ENCODE results near the gene DCTN2. TPM values are rescaled to one million over a fixed set of nuclear protein-coding genes. Genes with fewer than 3 reads are reported as not detected.

Gene DCTN2
- total RNA-seq, 1 donor from 2014 or later = 101 TPM

- no peak for DNase-seq (ENCODE audit: low spot score)
- Mint-ChIP-seq H3K4me1 (ENCODE audit: low read depth) (peaks cover 22% of the 10 kb centered on the region), H3K4me3 (ENCODE audit: low read depth) (no peak overlapping the region), H3K27ac (no peak overlapping the region), H3K27me3 (ENCODE audit: low read depth) (no peaks in the 10 kb centered on the region), H3K9me3 (no peaks in the 10 kb centered on the region), H3K36me3 (ENCODE audit: low read depth) (peaks cover 34% of the 10 kb centered on the region)
- intact Hi-C loops (cut with micrococcal nuclease) = no loop called here
Observed at GRCh38 chr12:57541001-57541400, 6.0 kb downstream of the DCTN2 start.

- H3K4me1 Mint-ChIP-seq (ENCODE audit: low read depth) = peaks cover 9% of the 10 kb centered on the region
- H3K27ac Mint-ChIP-seq = no peak overlapping the region
- peaks cover 40% of the 10 kb centered on the region for H3K36me3 Mint-ChIP-seq (ENCODE audit: low read depth)
Observed at GRCh38 chr12:57539134-57539768, 7.7 kb downstream of the DCTN2 start.

GRCh38 chr12:57536597-57536942, 10.4 kb downstream of the DCTN2 start:
- Mint-ChIP-seq H3K4me3 (ENCODE audit: low read depth) (no peak overlapping the region), H3K36me3 (ENCODE audit: low read depth) (peaks cover 66% of the 10 kb centered on the region), H3K4me1 (ENCODE audit: low read depth) (peaks cover 3% of the 10 kb centered on the region), H3K9me3 (no peaks in the 10 kb centered on the region), H3K27me3 (ENCODE audit: low read depth) (no peaks in the 10 kb centered on the region), H3K27ac (no peak overlapping the region)
- no peak for DNase-seq (ENCODE audit: low spot score)
- intact Hi-C loops (cut with micrococcal nuclease) = no loop called here

More at GRCh38 chr12:57539134-57539768, 7.7 kb downstream of the DCTN2 start:
- H3K27me3 Mint-ChIP-seq (ENCODE audit: low read depth) = no peaks in the 10 kb centered on the region
- H3K9me3 Mint-ChIP-seq = no peaks in the 10 kb centered on the region
- no peak overlapping the region for H3K4me3 Mint-ChIP-seq (ENCODE audit: low read depth)
- intact Hi-C loops (cut with micrococcal nuclease) = no loop called here
- DNase-seq (ENCODE audit: low spot score) = no peak

- Mint-ChIP-seq H3K4me1 (ENCODE audit: low read depth) (peaks cover 3% of the 10 kb centered on the region), H3K27ac (no peak overlapping the region), H3K36me3 (ENCODE audit: low read depth) (peaks cover 66% of the 10 kb centered on the region), H3K27me3 (ENCODE audit: low read depth) (no peaks in the 10 kb centered on the region), H3K9me3 (no peaks in the 10 kb centered on the region), H3K4me3 (ENCODE audit: low read depth) (no peak overlapping the region)
- intact Hi-C loops (cut with micrococcal nuclease) = no loop called here
- DNase-seq (ENCODE audit: low spot score) = no peak
Observed at GRCh38 chr12:57535764-57536596, 11.0 kb downstream of the DCTN2 start.

GRCh38 chr12:57534991-57535543, 11.9 kb downstream of the DCTN2 start:
- no peaks in the 10 kb centered on the region for H3K9me3 Mint-ChIP-seq
- peaks cover 70% of the 10 kb centered on the region for H3K36me3 Mint-ChIP-seq (ENCODE audit: low read depth)
- no peak for DNase-seq (ENCODE audit: low spot score)
- intact Hi-C loops (cut with micrococcal nuclease) = no loop called here
- peaks cover 3% of the 10 kb centered on the region for H3K4me1 Mint-ChIP-seq (ENCODE audit: low read depth)
- no peak overlapping the region for H3K27ac Mint-ChIP-seq
- H3K4me3 Mint-ChIP-seq (ENCODE audit: low read depth) = no peak overlapping the region
- H3K27me3 Mint-ChIP-seq (ENCODE audit: low read depth) = no peaks in the 10 kb centered on the region

- Mint-ChIP-seq H3K36me3 (ENCODE audit: low read depth) (peaks cover 77% of the 10 kb centered on the region), H3K27me3 (ENCODE audit: low read depth) (no peaks in the 10 kb centered on the region)
Observed at GRCh38 chr12:57534250-57534649, 12.7 kb downstream of the DCTN2 start.

GRCh38 chr12:57533108-57533507, 13.9 kb downstream of the DCTN2 start:
- Mint-ChIP-seq H3K27ac (no peak overlapping the region), H3K4me3 (ENCODE audit: low read depth) (no peak overlapping the region), H3K4me1 (ENCODE audit: low read depth) (peaks cover under 1% of the 10 kb centered on the region), H3K36me3 (ENCODE audit: low read depth) (peaks cover 76% of the 10 kb centered on the region), H3K9me3 (no peaks in the 10 kb centered on the region), H3K27me3 (ENCODE audit: low read depth) (no peaks in the 10 kb centered on the region)
- intact Hi-C loops (cut with micrococcal nuclease) = no loop called here
- no peak for DNase-seq (ENCODE audit: low spot score)

More at GRCh38 chr12:57534250-57534649, 12.7 kb downstream of the DCTN2 start:
- Mint-ChIP-seq H3K27ac (no peak overlapping the region), H3K4me1 (ENCODE audit: low read depth) (peaks cover 3% of the 10 kb centered on the region), H3K9me3 (no peaks in the 10 kb centered on the region), H3K4me3 (ENCODE audit: low read depth) (no peak overlapping the region)
- intact Hi-C loops (cut with micrococcal nuclease) = no loop called here
- no peak for DNase-seq (ENCODE audit: low spot score)

- peaks cover 77% of the 10 kb centered on the region for H3K36me3 Mint-ChIP-seq (ENCODE audit: low read depth)
- H3K4me1 Mint-ChIP-seq (ENCODE audit: low read depth) = peaks cover 2% of the 10 kb centered on the region
- DNase-seq (ENCODE audit: low spot score) = no peak
- H3K27ac Mint-ChIP-seq = no peak overlapping the region
- H3K9me3 Mint-ChIP-seq = no peaks in the 10 kb centered on the region
- intact Hi-C loops (cut with micrococcal nuclease) = no loop called here
- H3K4me3 Mint-ChIP-seq (ENCODE audit: low read depth) = no peak overlapping the region
- H3K27me3 Mint-ChIP-seq (ENCODE audit: low read depth) = no peaks in the 10 kb centered on the region
Observed at GRCh38 chr12:57531836-57532235, 15.2 kb downstream of the DCTN2 start.

GRCh38 chr12:57530396-57531142, 16.4 kb downstream of the DCTN2 start:
- H3K4me3 Mint-ChIP-seq (ENCODE audit: low read depth) = no peak overlapping the region
- no peaks in the 10 kb centered on the region for H3K27me3 Mint-ChIP-seq (ENCODE audit: low read depth)
- no peak overlapping the region for H3K27ac Mint-ChIP-seq
- peaks cover 82% of the 10 kb centered on the region for H3K36me3 Mint-ChIP-seq (ENCODE audit: low read depth)
- intact Hi-C loops (cut with micrococcal nuclease) = no loop called here
- peaks cover 3% of the 10 kb centered on the region for H3K4me1 Mint-ChIP-seq (ENCODE audit: low read depth)
- H3K9me3 Mint-ChIP-seq = no peaks in the 10 kb centered on the region
- no peak for DNase-seq (ENCODE audit: low spot score)

- Mint-ChIP-seq H3K4me1 (ENCODE audit: low read depth) (peaks cover 5% of the 10 kb centered on the region), H3K36me3 (ENCODE audit: low read depth) (peaks cover 74% of the 10 kb centered on the region), H3K27me3 (ENCODE audit: low read depth) (no peaks in the 10 kb centered on the region), H3K9me3 (no peaks in the 10 kb centered on the region), H3K27ac (no peak overlapping the region), H3K4me3 (ENCODE audit: low read depth) (no peak overlapping the region)
- intact Hi-C loops (cut with micrococcal nuclease) = no loop called here
- no peak for DNase-seq (ENCODE audit: low spot score)
Observed at GRCh38 chr12:57529831-57530230, 17.2 kb downstream of the DCTN2 start.

GRCh38 chr12:57528831-57529555, 18.0 kb downstream of the DCTN2 start:
- H3K9me3 Mint-ChIP-seq = no peaks in the 10 kb centered on the region
- DNase-seq (ENCODE audit: low spot score) = no peak
- H3K27me3 Mint-ChIP-seq (ENCODE audit: low read depth) = no peaks in the 10 kb centered on the region
- intact Hi-C loops (cut with micrococcal nuclease) = no loop called here
- H3K27ac Mint-ChIP-seq = no peak overlapping the region
- H3K4me3 Mint-ChIP-seq (ENCODE audit: low read depth) = no peak overlapping the region
- peaks cover 74% of the 10 kb centered on the region for H3K36me3 Mint-ChIP-seq (ENCODE audit: low read depth)
- H3K4me1 Mint-ChIP-seq (ENCODE audit: low read depth) = peaks cover 12% of the 10 kb centered on the region

GRCh38 chr12:57528176-57528575, 18.8 kb downstream of the DCTN2 start:
- no peak for DNase-seq (ENCODE audit: low spot score)
- no peaks in the 10 kb centered on the region for H3K9me3 Mint-ChIP-seq
- intact Hi-C loops (cut with micrococcal nuclease) = no loop called here
- no peak overlapping the region for H3K27ac Mint-ChIP-seq
- H3K36me3 Mint-ChIP-seq (ENCODE audit: low read depth) = peaks cover 70% of the 10 kb centered on the region
- H3K4me1 Mint-ChIP-seq (ENCODE audit: low read depth) = peaks cover 19% of the 10 kb centered on the region
- H3K4me3 Mint-ChIP-seq (ENCODE audit: low read depth) = no peak overlapping the region
- H3K27me3 Mint-ChIP-seq (ENCODE audit: low read depth) = no peaks in the 10 kb centered on the region

Measured in activated T-helper 2 cell treated with anti-CD3 and anti-CD28 coated beads, Interferon-gamma antibody, Interleukin-2, Interleukin-4, amounts not matched to agents 10 μg/mL and 5 μg/mL and 100 μg/mL, durations not matched to agents 14 hours and 24 hours and 36 hours (primary cell).